ENCODE measurements around the gene AKT1.
"Not testable (repeated sequence)": the region's sequence is repeated elsewhere in the genome, so short reads cannot be mapped to it uniquely, and the experiment has no call there.

The AKT1 gene

GRCh38 chr14:104751539-104752422 lies 43.8 kb downstream of the AKT1 start:
- DNase-seq: no peak

- DNase-seq: not testable (repeated sequence)
Measured at GRCh38 chr14:104750753-104751057, 44.8 kb downstream of the AKT1 start.

- no peak for DNase-seq
Measured at GRCh38 chr14:104750056-104750752, 45.3 kb downstream of the AKT1 start.

- no peak for DNase-seq
Measured at GRCh38 chr14:104749111-104749649, 46.4 kb downstream of the AKT1 start.

GRCh38 chr14:104747876-104748275 lies 47.7 kb downstream of the AKT1 start:
- no peak for DNase-seq

- DNase-seq: peak; percentile 63
Measured at GRCh38 chr14:104746934-104747481, 48.5 kb downstream of the AKT1 start.

- DNase-seq: no peak
Measured at GRCh38 chr14:104746071-104746545, 49.4 kb downstream of the AKT1 start.

- no peak for DNase-seq
Measured at GRCh38 chr14:104745431-104745830, 50.1 kb downstream of the AKT1 start.

GRCh38 chr14:104744484-104744883 lies 51.1 kb downstream of the AKT1 start:
- no peak for DNase-seq

- DNase-seq: no peak
Measured at GRCh38 chr14:104743461-104744380, 51.8 kb downstream of the AKT1 start.

- DNase-seq: no peak
Measured at GRCh38 chr14:104742586-104743455, 52.7 kb downstream of the AKT1 start.

- no peak for DNase-seq
Measured at GRCh38 chr14:104741803-104742251, 53.7 kb downstream of the AKT1 start.

GRCh38 chr14:104741108-104741802 lies 54.3 kb downstream of the AKT1 start:
- no peak for DNase-seq

GRCh38 chr14:104739546-104740516 lies 55.7 kb downstream of the AKT1 start:
- no peak for DNase-seq

GRCh38 chr14:104739026-104739425 lies 56.5 kb downstream of the AKT1 start:
- DNase-seq: no peak

- DNase-seq: no peak
Measured at GRCh38 chr14:104738375-104739019, 57.1 kb downstream of the AKT1 start.

- DNase-seq: no peak
Measured at GRCh38 chr14:104735830-104736642, 59.5 kb downstream of the AKT1 start.

All from COR-L47 (cell line).